ENCODE measurements around the gene BICDL2.

BICDL2 gene

GRCh38 chr16:2980227-2981176, 56.2 kb downstream of the BICDL2 start, which contains the start of gene PKMYT1 (continued):
- peak; percentile 7; the same call in 1 of the 2 replicates for TF ChIP-seq PRDM10 (tag by site-specific recombination; IDR thresholded peaks at IDR 0.05)
- peak; percentile 33; the same call in 1 of the 2 replicates for TF ChIP-seq ZNF2 (tag by site-specific recombination; IDR thresholded peaks at IDR 0.05)
- TF ChIP-seq KLF8 (tag by site-specific recombination; IDR thresholded peaks at IDR 0.05): peak; percentile 48; the same call in 1 of the 2 replicates
- no peak for TF ChIP-seq ZNF621 (tag by site-specific recombination; IDR thresholded peaks at IDR 0.05)
- peak; percentile 60; the same call in 1 of the 2 replicates for TF ChIP-seq KLF16 (tag by site-specific recombination; IDR thresholded peaks at IDR 0.05)
- TF ChIP-seq ZSCAN30 (tag by site-specific recombination; IDR thresholded peaks at IDR 0.05): 0 out of 2 replicates have a peak, but pooled peaks have one; percentile 24
- TF ChIP-seq KLF1 (tag by site-specific recombination; IDR thresholded peaks at IDR 0.05): peak; percentile 85
- TF ChIP-seq ZNF561 (tag by site-specific recombination; IDR thresholded peaks at IDR 0.05; ENCODE audit: borderline replicate concordance): peak; percentile 47; the same call in 1 of the 2 replicates
- TF ChIP-seq ZNF324 (tag by site-specific recombination; IDR thresholded peaks at IDR 0.05): 0 out of 2 replicates have a peak, but pooled peaks have one; percentile 36
- no peak for TF ChIP-seq ZNF10 (tag by site-specific recombination; IDR thresholded peaks at IDR 0.05)
- no peak for TF ChIP-seq ZNF311 (tag by site-specific recombination; IDR thresholded peaks at IDR 0.05; ENCODE audit: borderline replicate concordance)
- no peak for TF ChIP-seq ZNF24 (tag by site-specific recombination; IDR thresholded peaks at IDR 0.05)
- no peak for TF ChIP-seq ZNF747 (tag by site-specific recombination; IDR thresholded peaks at IDR 0.05)
- peak; percentile 8; the same call in 1 of the 2 replicates for TF ChIP-seq HIC1 (tag by site-specific recombination; IDR thresholded peaks at IDR 0.05)
- TF ChIP-seq ZBTB48 (tag by site-specific recombination; IDR thresholded peaks at IDR 0.05): peak; percentile 60
- peak; percentile 30 for TF ChIP-seq ZXDB (tag by site-specific recombination; IDR thresholded peaks at IDR 0.05)
- 0 out of 2 replicates have a peak, but pooled peaks have one; percentile 22 for TF ChIP-seq YY1 (tag by site-specific recombination; IDR thresholded peaks at IDR 0.05)
- TF ChIP-seq ZNF660 (tag by site-specific recombination; IDR thresholded peaks at IDR 0.05): 0 out of 2 replicates have a peak, but pooled peaks have one; percentile 45
- peak; percentile 75 for TF ChIP-seq PATZ1 (tag by site-specific recombination; IDR thresholded peaks at IDR 0.05)
- TF ChIP-seq INSM2 (tag by site-specific recombination; IDR thresholded peaks at IDR 0.05): no peak
- no peak for TF ChIP-seq ZSCAN5A (tag by site-specific recombination; IDR thresholded peaks at IDR 0.05)
- no peak for TF ChIP-seq GLI4 (tag by site-specific recombination; IDR thresholded peaks at IDR 0.05)
- 0 out of 2 replicates have a peak, but pooled peaks have one; percentile 7 for TF ChIP-seq GLIS1 (tag by site-specific recombination; IDR thresholded peaks at IDR 0.05)
- TF ChIP-seq ZBTB20 (tag by site-specific recombination; IDR thresholded peaks at IDR 0.05): peak; percentile 18; the same call in 1 of the 2 replicates
- TF ChIP-seq ZNF677 (tag by site-specific recombination; IDR thresholded peaks at IDR 0.05): peak; percentile 52; the same call in 1 of the 2 replicates
- TF ChIP-seq KLF7 (tag by site-specific recombination; IDR thresholded peaks at IDR 0.05; ENCODE audit: borderline replicate concordance): peak; percentile 93
- 0 out of 2 replicates have a peak, but pooled peaks have one; percentile 14 for TF ChIP-seq KLF17 (tag by site-specific recombination; IDR thresholded peaks at IDR 0.05)

All from HEK293 (cell line).